GM10266 (cell line): ENCODE results near the gene CDCP1.

Source experiments
- DNase-seq: peaks from one replicate; pipeline ENCODE4 v3.0.0; 2012; ENCODE audit errors: extremely low spot score
- TF ChIP-seq, protein P1 (sequence below): IDR thresholded peaks from 2 replicates; pipeline ENCODE4 v1.5.1; 2012; ENCODE audit warnings: mild to moderate bottlenecking, low read depth; ENCODE audit not compliant: control insufficient read depth, insufficient read depth; ENCODE audit errors: missing control alignments

Gene CDCP1

DNA sequence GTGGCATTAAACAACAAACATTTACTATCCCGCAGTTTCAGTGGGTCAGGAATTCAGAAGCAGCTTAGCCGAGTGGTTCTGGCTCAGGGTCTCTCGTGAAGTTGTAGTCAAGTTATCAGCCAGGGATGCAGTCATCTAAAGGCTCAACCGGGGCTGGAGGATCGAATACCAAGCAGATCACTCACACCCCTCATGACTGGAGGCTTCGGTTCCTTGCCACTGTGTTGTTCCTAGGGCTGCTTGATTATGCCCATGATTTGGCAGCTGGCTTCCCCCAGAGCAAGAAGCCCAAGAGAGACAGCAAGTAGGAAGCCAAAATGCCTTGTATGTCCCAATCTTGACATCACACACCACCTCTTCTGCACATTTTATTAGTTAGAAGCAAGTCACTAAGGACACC lies 33.9 kb upstream of the CDCP1 start:
- TF ChIP-seq, protein P1, sequence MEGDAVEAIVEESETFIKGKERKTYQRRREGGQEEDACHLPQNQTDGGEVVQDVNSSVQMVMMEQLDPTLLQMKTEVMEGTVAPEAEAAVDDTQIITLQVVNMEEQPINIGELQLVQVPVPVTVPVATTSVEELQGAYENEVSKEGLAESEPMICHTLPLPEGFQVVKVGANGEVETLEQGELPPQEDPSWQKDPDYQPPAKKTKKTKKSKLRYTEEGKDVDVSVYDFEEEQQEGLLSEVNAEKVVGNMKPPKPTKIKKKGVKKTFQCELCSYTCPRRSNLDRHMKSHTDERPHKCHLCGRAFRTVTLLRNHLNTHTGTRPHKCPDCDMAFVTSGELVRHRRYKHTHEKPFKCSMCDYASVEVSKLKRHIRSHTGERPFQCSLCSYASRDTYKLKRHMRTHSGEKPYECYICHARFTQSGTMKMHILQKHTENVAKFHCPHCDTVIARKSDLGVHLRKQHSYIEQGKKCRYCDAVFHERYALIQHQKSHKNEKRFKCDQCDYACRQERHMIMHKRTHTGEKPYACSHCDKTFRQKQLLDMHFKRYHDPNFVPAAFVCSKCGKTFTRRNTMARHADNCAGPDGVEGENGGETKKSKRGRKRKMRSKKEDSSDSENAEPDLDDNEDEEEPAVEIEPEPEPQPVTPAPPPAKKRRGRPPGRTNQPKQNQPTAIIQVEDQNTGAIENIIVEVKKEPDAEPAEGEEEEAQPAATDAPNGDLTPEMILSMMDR = no peak

DNA sequence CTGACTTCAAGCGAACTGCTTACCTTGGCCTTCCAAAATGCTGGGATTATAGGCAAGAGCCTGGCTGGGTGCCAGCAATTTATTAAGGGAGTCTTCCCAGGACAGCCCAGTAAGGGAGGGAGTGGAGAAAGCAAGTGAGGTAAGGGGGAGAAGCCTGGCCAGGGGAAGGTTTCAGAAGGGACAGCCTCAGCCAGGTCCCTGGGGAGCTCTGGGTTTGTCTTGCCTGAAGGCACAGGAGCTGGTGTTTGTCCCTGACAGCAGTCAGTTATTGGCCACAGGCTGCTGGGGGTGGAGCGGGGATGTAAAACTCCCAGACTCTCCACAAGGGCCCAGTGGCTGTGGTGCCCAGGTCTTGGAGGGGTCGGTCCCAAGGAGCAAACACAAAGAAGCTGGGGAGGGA lies 33.0 kb upstream of the CDCP1 start:
- TF ChIP-seq, protein P1 = no peak
- no peak for DNase-seq

More for the DNA sequence above, 33.9 kb upstream of the CDCP1 start:
- DNase-seq = no peak

DNA sequence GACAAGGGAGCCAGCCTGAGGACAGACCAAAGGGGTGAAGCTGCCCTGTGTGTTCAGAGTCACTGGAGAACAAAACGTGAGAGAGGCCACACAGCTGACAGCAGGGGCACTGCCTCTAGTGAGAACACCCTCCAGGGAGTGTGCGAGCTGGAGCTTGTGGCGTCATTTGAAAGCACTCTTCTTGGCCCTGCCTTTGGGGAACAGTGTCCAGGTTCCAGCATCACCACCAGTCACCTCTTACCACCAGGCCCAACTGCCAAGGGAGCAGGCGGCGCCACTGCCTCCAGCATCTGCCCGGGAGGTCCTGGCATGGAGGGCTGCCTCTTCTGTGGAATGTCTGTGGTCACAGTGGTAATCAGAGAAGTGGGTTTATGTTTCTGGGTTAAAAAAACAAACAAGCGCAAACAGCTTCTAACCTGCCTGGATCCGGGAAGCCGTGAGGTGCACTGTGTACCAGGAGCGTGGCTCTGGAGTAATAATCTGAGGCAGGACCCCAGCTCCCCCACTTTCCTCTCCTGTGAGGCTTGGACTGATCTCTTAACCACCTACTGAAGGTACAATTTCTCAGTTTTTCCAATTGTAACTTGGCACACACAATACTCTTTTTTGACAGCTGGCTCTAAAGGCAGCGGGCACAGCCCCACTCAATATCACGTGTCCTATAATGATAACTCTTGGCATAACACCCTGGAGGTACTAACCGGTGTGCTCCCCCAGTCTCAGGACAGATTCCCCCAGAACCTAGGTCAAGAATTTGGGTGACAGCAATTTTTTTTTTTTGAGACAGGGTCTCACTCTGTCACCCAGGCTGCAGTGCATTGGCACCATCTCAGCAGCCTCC lies 32.2 kb upstream of the CDCP1 start:
- TF ChIP-seq, protein P1 = no peak
- DNase-seq = no peak

DNA sequence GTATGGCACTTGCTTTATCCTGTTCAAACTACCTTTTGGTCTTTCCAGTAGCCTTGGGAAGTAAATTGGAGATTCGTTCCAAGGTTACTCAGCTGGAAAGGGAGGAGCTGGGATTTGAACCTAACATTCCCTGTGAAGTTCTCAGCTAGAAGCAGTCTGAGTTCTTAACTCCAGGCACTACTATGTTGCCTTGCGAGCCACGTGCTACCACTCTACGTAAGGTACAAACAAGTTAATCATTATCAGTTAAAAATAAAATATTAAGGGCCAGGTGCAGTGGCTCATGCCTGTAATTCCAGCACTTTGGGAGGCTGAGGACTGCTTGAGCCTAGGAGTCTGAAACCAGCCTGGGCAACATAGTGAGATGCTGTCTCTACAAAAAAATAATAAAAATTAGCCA lies 30.7 kb upstream of the CDCP1 start:
- TF ChIP-seq, protein P1 = no peak
- no peak for DNase-seq

DNA sequence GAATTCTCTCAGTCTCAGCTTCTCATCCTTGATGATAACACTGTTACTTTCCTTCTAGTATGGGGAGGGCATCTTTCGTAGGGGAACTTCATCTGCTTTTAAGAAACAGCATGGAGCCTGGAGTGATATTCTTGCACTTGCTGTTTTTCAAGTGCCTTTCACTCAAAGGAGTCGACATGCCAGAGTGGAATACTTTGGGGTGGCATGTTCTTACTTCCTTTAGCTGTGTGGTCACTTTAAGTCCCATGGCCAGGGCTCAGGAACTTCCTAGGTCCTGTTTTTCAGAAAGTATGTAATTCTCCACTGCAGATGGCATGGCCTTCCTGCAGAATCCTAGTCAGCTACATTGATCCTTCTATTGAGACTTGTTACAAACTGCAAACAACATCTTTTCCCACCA lies 28.1 kb upstream of the CDCP1 start:
- DNase-seq = no peak
- TF ChIP-seq, protein P1 = no peak

DNA sequence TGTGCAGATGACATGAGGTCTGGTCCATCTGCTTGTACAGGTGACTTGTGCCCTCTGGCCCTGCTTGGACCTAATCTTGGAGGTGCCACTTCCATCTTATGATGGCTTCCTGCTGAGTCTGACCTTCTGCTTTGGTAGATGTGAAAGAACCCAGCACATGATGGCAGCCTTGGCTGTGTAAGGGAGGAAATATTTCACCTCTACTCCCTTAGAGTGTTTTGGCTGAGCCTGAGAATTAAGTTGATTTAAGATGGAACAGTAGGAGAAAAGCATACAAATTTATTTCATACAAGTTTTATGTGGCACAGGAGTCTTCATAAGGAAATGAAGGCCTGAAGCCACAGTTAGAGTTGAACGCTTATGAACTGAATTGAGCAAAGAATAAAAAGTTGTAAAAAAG lies 27.6 kb upstream of the CDCP1 start:
- no peak for DNase-seq
- TF ChIP-seq, protein P1 = no peak

DNA sequence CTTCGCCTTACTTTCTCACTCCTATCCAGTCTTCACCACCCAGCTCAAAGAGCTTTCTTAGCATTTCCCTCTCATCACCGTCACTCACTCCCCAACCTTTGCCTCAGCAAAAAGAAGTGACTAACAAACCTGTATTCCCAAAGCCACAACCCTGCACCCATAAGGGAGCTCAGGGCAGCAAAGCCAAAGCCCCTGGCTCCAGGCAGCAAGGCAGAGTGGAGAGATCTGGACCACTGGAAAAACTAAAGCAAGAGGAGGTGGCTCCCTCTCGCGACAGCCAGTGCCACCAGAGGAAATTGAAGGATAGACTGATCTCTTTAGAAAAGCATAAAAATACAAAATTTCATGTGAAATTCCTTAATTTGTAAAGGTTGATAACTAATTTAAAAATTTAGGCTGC lies 25.1 kb upstream of the CDCP1 start:
- TF ChIP-seq, protein P1 = no peak
- no peak for DNase-seq
